ENCODE measurements around the gene CD180.
A peak's percentile ranks its signal among the peaks of the same experiment; 100 is the strongest.
"Not testable (repeated sequence)": the region's sequence is repeated elsewhere in the genome, so short reads cannot be mapped to it uniquely, and the experiment has no call there.

CD180 gene

GRCh38 chr5:67189931-67190330, 6.7 kb downstream of the CD180 start:
- no peak for DNase-seq (ENCODE audit: low read depth in 2 of 3, low spot score in 1 of 3)

- no peak for DNase-seq (ENCODE audit: low read depth in 2 of 3, low spot score in 1 of 3)
Measured at GRCh38 chr5:67189079-67189354, 7.6 kb downstream of the CD180 start.

- DNase-seq (ENCODE audit: low read depth in 2 of 3, low spot score in 1 of 3) = no peak
Measured at GRCh38 chr5:67188274-67189078, 8.1 kb downstream of the CD180 start.

GRCh38 chr5:67187006-67187715, 9.4 kb downstream of the CD180 start:
- no peak for DNase-seq (ENCODE audit: low read depth in 2 of 3, low spot score in 1 of 3)

GRCh38 chr5:67183859-67184258, 12.7 kb downstream of the CD180 start:
- no peak for DNase-seq (ENCODE audit: low read depth in 2 of 3, low spot score in 1 of 3)

- no peak for DNase-seq (ENCODE audit: low read depth in 2 of 3, low spot score in 1 of 3)
Measured at GRCh38 chr5:67182301-67182790, 14.3 kb downstream of the CD180 start.

- no peak for DNase-seq (ENCODE audit: low read depth in 2 of 3, low spot score in 1 of 3)
Measured at GRCh38 chr5:67181648-67182221, 14.9 kb downstream of the CD180 start.

GRCh38 chr5:67179697-67180361, 16.8 kb downstream of the CD180 start:
- no peak for DNase-seq (ENCODE audit: low read depth in 2 of 3, low spot score in 1 of 3)

- DNase-seq (ENCODE audit: low read depth in 2 of 3, low spot score in 1 of 3) = no peak
Measured at GRCh38 chr5:67178966-67179365, 17.6 kb downstream of the CD180 start.

GRCh38 chr5:67178085-67178484, 18.5 kb downstream of the CD180 start:
- DNase-seq (ENCODE audit: low read depth in 2 of 3, low spot score in 1 of 3) = no peak

GRCh38 chr5:67176936-67177335, 19.7 kb downstream of the CD180 start:
- DNase-seq (ENCODE audit: low read depth in 2 of 3, low spot score in 1 of 3) = no peak

- no peak for DNase-seq (ENCODE audit: low read depth in 2 of 3, low spot score in 1 of 3)
Measured at GRCh38 chr5:67173959-67174358, 22.6 kb downstream of the CD180 start.

- not testable (repeated sequence) for DNase-seq (ENCODE audit: low read depth in 2 of 3, low spot score in 1 of 3)
Measured at GRCh38 chr5:67173351-67173750, 23.2 kb downstream of the CD180 start.

- DNase-seq (ENCODE audit: low read depth in 2 of 3, low spot score in 1 of 3) = no peak
Measured at GRCh38 chr5:67170767-67171166, 25.8 kb downstream of the CD180 start.

- DNase-seq (ENCODE audit: low read depth in 2 of 3, low spot score in 1 of 3) = no peak
Measured at GRCh38 chr5:67168069-67168468, 28.5 kb downstream of the CD180 start.

- DNase-seq (ENCODE audit: low read depth in 2 of 3, low spot score in 1 of 3) = peak; percentile 51 to 80 (median 58)
Measured at GRCh38 chr5:67166460-67167285, 29.9 kb downstream of the CD180 start.

GRCh38 chr5:67165526-67166459, 30.8 kb downstream of the CD180 start:
- peak; percentile 67 to 78 (median 71) for DNase-seq (ENCODE audit: low read depth in 2 of 3, low spot score in 1 of 3)

- DNase-seq (ENCODE audit: low read depth in 2 of 3, low spot score in 1 of 3) = no peak
Measured at GRCh38 chr5:67164856-67165525, 31.6 kb downstream of the CD180 start.
